ENCODE measurements around the gene PRRC2A.

PRRC2A gene

DNA sequence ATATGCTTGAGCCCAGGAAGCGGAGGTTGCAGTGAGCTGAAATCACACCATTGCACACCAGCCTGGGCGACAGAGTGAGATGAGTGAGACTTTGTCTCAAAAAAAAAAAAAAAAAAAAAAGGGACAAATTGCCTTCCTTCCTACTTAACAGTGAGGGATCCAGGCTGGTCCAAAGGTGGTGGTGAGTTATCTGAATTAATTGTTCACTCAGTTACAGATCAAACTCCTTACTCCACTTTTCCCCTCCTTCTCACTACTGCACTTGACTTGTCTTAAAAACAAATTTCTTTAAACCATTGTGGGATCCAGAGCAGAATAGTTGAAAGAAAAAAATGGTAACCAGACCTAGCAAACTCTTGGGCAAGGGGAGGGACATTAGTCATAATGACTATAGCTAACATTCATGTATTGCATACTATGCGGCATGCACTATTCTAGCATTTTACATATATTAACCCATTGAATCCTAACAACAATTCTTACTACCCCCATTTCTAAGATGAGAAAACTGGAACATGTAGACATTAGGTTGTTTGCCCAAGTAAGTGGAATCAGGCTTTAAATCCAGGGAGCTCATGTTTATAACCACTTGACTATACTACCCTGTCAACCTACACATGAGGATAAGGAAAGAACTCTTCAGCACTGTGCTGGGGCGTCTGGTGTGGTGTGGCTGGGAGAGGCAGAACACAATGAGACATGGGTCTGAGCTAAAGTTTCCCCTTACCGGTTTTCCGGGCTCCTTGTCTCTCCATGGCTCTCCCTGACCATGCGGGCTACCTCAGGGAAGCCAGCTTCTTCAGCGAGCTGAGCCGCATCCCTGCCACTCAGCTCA lies 42.8 kb downstream of the PRRC2A start:
- no peak for DNase-seq
- intact Hi-C loops (cut with DNase I), result loop anchor here (5.0 kb wide), 1 partner anchor 121 kb away; the partner anchor contains the start of gene DDX39B

- intact Hi-C loops (cut with DNase I), result loop anchor here (5.0 kb wide), 1 partner anchor 122 kb away; the partner anchor contains the start of gene DDX39B
Observed at GRCh38 chr6:31663961-31664789, 43.7 kb downstream of the PRRC2A start.

GRCh38 chr6:31664790-31665500 lies 44.4 kb downstream of the PRRC2A start, which contains the start of gene GPANK1:
GPANK1 (minus strand) TSS chr6:31664997; CDS start chr6:31664478, 519 bp downstream.
- intact Hi-C loops (cut with DNase I), result loop anchor here (5.0 kb wide), 1 partner anchor 123 kb away; the partner anchor contains the start of gene DDX39B
- peak; percentile 82 to 98 (median 90) for DNase-seq

More at GRCh38 chr6:31663961-31664789, 43.7 kb downstream of the PRRC2A start:
- peak in 1 of 10 donors; percentile 64 for DNase-seq

DNA sequence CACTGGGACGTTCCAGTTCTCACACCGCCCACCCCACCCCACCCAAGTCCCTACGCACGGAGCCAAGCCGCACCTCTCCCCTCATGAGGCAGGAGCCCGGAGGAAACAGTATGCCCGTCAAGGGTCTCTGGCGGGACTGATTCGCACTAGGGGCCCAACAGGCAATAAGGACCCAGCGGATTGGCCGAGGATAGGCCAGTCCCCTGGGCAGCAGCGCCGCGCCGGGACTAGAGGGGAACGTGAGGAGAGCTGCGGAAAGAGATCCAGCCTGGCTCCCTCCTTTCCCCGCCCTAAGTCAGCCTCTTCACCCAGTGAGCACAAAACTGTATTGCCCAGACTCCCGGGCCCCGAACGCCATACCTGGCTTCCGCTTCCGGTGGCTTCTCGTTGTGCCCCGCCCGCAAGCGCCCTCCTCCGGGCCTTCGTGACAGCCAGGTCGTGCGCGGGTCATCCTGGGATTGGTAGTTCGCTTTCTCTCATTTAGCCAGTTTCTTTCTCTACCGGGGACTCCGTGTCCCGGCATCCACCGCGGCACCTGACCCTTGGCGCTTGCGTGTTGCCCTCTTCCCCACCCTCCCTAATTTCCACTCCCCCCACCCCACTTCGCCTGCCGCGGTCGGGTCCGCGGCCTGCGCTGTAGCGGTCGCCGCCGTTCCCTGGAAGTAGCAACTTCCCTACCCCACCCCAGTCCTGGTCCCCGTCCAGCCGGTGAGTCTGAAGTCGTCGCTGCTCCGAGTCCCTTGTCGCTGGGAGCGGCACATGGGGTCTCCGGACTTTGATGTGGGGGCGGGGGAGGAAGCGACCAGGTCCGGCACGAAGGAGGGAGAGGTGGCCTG lies 45.2 kb downstream of the PRRC2A start, which contains the start of gene CSNK2B:
Gene CSNK2B (plus strand): TSS at position 580 of the 836 bp plus-strand sequence. CDS start 752 bp downstream, outside the sequence.
- intact Hi-C loops (cut with DNase I), result no loop called here

DNA sequence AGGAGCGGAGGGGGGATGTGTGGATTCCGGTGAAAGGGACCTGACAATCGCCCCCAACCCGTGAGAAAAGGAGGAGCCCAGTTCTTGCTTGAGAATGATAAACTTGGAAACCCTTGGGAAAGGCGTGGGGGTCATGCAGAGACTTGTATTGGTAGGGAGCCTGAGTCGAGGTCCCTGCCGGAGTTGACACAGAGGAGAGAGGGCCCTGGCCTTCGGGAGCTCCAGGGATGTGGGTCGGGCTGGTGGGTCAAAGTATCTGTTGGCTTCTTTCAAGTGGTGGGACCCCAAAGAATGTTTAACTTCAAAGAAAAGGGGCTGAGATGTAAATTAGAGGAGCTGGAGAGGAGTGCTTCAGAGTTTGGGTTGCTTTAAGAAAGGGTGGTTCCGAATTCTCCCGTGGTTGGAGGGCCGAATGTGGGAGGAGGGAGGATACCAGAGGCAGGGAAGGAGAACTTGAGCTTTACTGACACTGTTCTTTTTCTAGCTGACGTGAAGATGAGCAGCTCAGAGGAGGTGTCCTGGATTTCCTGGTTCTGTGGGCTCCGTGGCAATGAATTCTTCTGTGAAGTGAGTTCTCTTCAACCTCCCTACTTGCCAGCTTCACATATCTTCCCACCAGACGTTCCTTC lies 45.9 kb downstream of the PRRC2A start:
- intact Hi-C loops (cut with DNase I), result no loop called here
- DNase-seq, result no peak

More for the DNA sequence above, 45.2 kb downstream of the PRRC2A start, which contains the start of gene CSNK2B:
- DNase-seq, result peak; percentile 99 to 100 (median 100)

- intact Hi-C loops (cut with DNase I), result no loop called here
- peak in 1 of 10 donors; percentile 31 for DNase-seq
Observed at GRCh38 chr6:31669676-31670075, 49.2 kb downstream of the PRRC2A start, which contains the start of gene LY6G5B. LY6G5B (plus strand) TSS chr6:31669976; CDS start chr6:31670951, 975 bp downstream.

DNA sequence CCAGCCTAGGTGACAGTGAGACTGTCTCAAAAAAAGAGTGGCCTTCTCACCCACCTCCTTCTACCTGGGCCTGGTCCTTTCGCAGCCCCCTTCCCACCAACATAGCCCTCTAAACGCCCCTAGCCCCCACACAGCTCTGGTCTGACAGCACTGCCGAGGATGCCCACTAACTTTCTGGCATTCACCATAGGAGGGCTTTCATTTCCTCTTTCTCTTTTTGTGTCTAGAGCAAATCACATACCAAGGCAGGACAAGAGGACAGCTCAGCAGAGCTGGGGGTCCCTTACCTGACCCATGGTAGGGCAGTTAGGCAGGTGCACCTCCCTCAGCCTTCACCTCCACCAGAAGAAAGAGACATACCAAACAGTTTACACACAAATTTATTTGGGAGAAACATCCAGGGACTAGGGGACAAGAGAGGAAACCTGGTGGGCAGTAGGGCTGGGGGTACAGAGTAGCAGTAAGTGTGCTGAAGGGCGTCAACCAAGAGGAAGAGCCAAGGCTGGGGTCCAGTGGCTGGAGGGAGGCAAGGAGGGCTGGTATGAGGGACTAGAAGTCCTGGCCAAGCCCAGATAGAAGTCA lies 55.9 kb downstream of the PRRC2A start:
- intact Hi-C loops (cut with DNase I), result no loop called here
- peak in 1 of 10 donors; percentile 21 for DNase-seq

GRCh38 chr6:31676904-31677303 lies 56.4 kb downstream of the PRRC2A start:
- peak in 1 of 10 donors; percentile 1 for DNase-seq
- intact Hi-C loops (cut with DNase I), result no loop called here

DNA sequence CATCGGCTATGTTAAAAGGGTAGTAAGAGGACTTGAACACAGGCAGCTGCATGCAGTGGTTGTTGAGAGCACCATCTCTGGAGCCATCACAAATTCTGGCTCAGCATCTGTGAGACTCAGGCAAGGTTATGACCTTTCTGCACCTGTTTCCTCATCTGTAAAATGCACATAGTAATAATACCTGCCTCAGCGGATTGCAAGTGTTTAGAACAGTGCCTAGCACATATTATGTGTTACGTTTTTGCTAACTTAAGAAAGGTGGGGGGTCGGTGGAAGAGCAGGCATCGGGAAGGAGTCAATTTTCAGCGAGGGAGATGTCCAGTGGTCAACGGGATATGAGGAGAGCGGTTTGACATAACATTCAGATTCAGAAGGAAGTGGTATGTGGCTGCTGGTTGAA lies 57.4 kb downstream of the PRRC2A start:
- intact Hi-C loops (cut with DNase I), result no loop called here

GRCh38 chr6:31680226-31681134 lies 60.0 kb downstream of the PRRC2A start, which contains the start of gene LY6G5C:
LY6G5C (minus strand) TSS chr6:31681067; CDS start chr6:31680373, 694 bp downstream.
- peak; percentile 65 to 97 (median 81) for DNase-seq
- intact Hi-C loops (cut with DNase I), result loop anchor here (2.0 to 5.0 kb wide), 2 partner anchors 154 to 272 kb away; no protein-coding TSS in a partner anchor

More for the DNA sequence above, 57.4 kb downstream of the PRRC2A start:
- no peak for DNase-seq

- DNase-seq, result peak in 8 of 10 donors; percentile 22 to 92 (median 52)
Observed at GRCh38 chr6:31681135-31681671, 60.7 kb downstream of the PRRC2A start.

GRCh38 chr6:31683591-31683990 lies 63.1 kb downstream of the PRRC2A start:
- no peak for DNase-seq
- intact Hi-C loops (cut with DNase I), result loop anchor here (5.0 kb wide), 1 partner anchor 269 kb away; no protein-coding TSS in a partner anchor

More at GRCh38 chr6:31681135-31681671, 60.7 kb downstream of the PRRC2A start:
- intact Hi-C loops (cut with DNase I), result loop anchor here (2.0 to 5.0 kb wide), 2 partner anchors 154 to 271 kb away; no protein-coding TSS in a partner anchor

DNA sequence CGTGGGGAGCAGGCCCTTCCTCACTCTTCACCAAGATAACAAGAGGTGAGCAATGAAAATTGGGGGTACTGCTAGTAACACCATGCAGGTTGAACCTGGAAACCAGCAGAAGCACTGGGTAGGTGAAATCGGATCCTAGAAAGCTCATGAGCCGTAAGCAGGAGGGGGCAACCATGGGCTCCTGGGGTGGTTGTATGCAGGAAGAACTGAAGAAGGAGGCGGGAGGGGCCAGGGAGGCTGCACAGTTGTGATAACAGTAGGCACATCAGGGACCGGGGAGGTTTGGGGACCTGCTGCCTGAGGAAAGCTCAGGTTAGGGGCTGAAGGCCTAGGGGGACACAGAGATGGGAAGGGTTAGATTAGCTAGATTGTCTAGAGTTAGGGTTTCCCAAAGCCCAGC lies 66.0 kb downstream of the PRRC2A start:
- intact Hi-C loops (cut with DNase I), result no loop called here
- DNase-seq, result peak in 1 of 10 donors; percentile 35

DNA sequence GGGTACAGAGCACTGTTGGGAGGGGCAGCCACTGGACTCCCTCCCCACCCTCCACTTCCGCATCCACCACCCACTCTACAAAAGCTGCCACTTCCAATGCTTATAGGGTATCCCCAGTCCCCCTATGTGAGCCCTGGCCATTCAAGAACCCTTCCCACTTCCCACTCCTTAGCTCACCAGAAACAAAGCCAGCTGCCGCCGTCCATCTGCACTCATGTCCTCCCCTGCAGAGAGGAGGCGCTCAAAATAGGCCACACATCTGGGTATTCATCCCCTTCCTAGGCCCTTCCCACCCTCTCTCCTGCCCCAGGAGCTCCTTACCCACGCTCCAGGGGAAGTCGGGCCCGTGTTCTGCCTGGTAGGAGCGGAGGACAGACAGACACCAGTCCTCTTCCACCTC lies 66.8 kb downstream of the PRRC2A start:
- DNase-seq, result peak in 1 of 10 donors; percentile 57
- intact Hi-C loops (cut with DNase I), result no loop called here

Measured in posterior cingulate gyrus (tissue), 11 donors.